NCI-H1417 treated with DMSO at 0.1 percent for 48 hours (cell line): Measurements from ENCODE around the gene TMEM134.
"Not testable (repeated sequence)": the region's sequence is repeated elsewhere in the genome, so short reads cannot be mapped to it uniquely, and the experiment has no call there.

Experiments
- DNase-seq: peaks from one replicate; lab custom pipeline; 2025; lab: John Stamatoyannopoulos, UW

The TMEM134 gene

GRCh38 chr11:67485873-67486361 is 16.9 kb upstream of the TMEM134 start:
- not testable (repeated sequence) for DNase-seq

- DNase-seq: no peak
Observed at GRCh38 chr11:67484847-67485311, 15.8 kb upstream of the TMEM134 start.

GRCh38 chr11:67483831-67484665 is 15.0 kb upstream of the TMEM134 start:
- no peak for DNase-seq

- peak; percentile 95 for DNase-seq
Observed at GRCh38 chr11:67482827-67483798, 14.1 kb upstream of the TMEM134 start, which contains the start of gene AIP. TSS of gene AIP (plus strand) at chr11:67483026. CDS start at chr11:67483159, 133 bp downstream.

GRCh38 chr11:67482275-67482826 is 13.3 kb upstream of the TMEM134 start:
- DNase-seq: no peak

- not testable (repeated sequence) for DNase-seq
Observed at GRCh38 chr11:67477344-67478050, 8.4 kb upstream of the TMEM134 start.

GRCh38 chr11:67476692-67477091 is 7.6 kb upstream of the TMEM134 start:
- DNase-seq: not testable (repeated sequence)

- DNase-seq: no peak
Observed at GRCh38 chr11:67472882-67473281, 3.8 kb upstream of the TMEM134 start.

GRCh38 chr11:67470337-67471002 is 1.4 kb upstream of the TMEM134 start:
- DNase-seq: no peak

GRCh38 chr11:67469508-67469811 is 409 bp upstream of the TMEM134 start:
- no peak for DNase-seq

GRCh38 chr11:67468456-67468758 is 644 bp downstream of the TMEM134 start:
- DNase-seq: no peak

GRCh38 chr11:67468056-67468455 is 995 bp downstream of the TMEM134 start:
- DNase-seq: no peak

GRCh38 chr11:67466962-67467771 is 1.9 kb downstream of the TMEM134 start:
- DNase-seq: no peak

GRCh38 chr11:67466367-67466766 is 2.7 kb downstream of the TMEM134 start:
- DNase-seq: no peak

- DNase-seq: not testable (repeated sequence)
Observed at GRCh38 chr11:67465530-67465929, 3.5 kb downstream of the TMEM134 start.

- DNase-seq: no peak
Observed at GRCh38 chr11:67465189-67465510, 3.9 kb downstream of the TMEM134 start.

GRCh38 chr11:67464411-67465188 is 4.5 kb downstream of the TMEM134 start:
- peak; percentile 72 for DNase-seq

- no peak for DNase-seq
Observed at GRCh38 chr11:67463680-67464410, 5.2 kb downstream of the TMEM134 start.

GRCh38 chr11:67463186-67463585 is 5.9 kb downstream of the TMEM134 start:
- no peak for DNase-seq
